GM19324 (cell line): ENCODE measurements around the gene BHLHE40.

Source experiments
- ATAC-seq: cut with Tn5 transposase; IDR thresholded peaks from one replicate; pipeline ENCODE4 v1.9.1; 2021; ENCODE audit warnings: mild to moderate bottlenecking, moderate library complexity; ENCODE audit not compliant: unreplicated experiment, low FRiP score

The BHLHE40 gene

GRCh38 chr3:5016211-5017161 lies 37.2 kb downstream of the BHLHE40 start:
- peak; percentile 64 for ATAC-seq

GRCh38 chr3:5017925-5018531 lies 38.8 kb downstream of the BHLHE40 start:
- ATAC-seq: no peak

GRCh38 chr3:5019411-5020241 lies 40.4 kb downstream of the BHLHE40 start:
- ATAC-seq: no peak

GRCh38 chr3:5020242-5020722 lies 41.0 kb downstream of the BHLHE40 start:
- ATAC-seq: no peak

GRCh38 chr3:5021116-5022092 lies 42.2 kb downstream of the BHLHE40 start:
- ATAC-seq: no peak

- ATAC-seq: no peak
These were observed 43.1 kb downstream of the BHLHE40 start for GRCh38 chr3:5022187-5022965.

GRCh38 chr3:5022966-5023776 lies 43.9 kb downstream of the BHLHE40 start:
- ATAC-seq: no peak

- no peak for ATAC-seq
These were observed 44.6 kb downstream of the BHLHE40 start for GRCh38 chr3:5023777-5024346.

GRCh38 chr3:5026046-5026362 lies 46.8 kb downstream of the BHLHE40 start:
- ATAC-seq: no peak

- ATAC-seq: no peak
These were observed 50.5 kb downstream of the BHLHE40 start for GRCh38 chr3:5029715-5030114.

GRCh38 chr3:5030152-5030551 lies 50.9 kb downstream of the BHLHE40 start:
- ATAC-seq: no peak

GRCh38 chr3:5032844-5033243 lies 53.6 kb downstream of the BHLHE40 start:
- ATAC-seq: no peak
